HG02623 (cell line): ENCODE measurements around the gene SPEM1.
"Not testable (repeated sequence)": the region's sequence is repeated elsewhere in the genome, so short reads cannot be mapped to it uniquely, and the experiment has no call there.

Experiments
- ATAC-seq: cut with Tn5 transposase; IDR thresholded peaks from one replicate; pipeline ENCODE4 v1.9.1; 2021; ENCODE audit warnings: moderate library complexity; ENCODE audit not compliant: unreplicated experiment

The SPEM1 gene

DNA sequence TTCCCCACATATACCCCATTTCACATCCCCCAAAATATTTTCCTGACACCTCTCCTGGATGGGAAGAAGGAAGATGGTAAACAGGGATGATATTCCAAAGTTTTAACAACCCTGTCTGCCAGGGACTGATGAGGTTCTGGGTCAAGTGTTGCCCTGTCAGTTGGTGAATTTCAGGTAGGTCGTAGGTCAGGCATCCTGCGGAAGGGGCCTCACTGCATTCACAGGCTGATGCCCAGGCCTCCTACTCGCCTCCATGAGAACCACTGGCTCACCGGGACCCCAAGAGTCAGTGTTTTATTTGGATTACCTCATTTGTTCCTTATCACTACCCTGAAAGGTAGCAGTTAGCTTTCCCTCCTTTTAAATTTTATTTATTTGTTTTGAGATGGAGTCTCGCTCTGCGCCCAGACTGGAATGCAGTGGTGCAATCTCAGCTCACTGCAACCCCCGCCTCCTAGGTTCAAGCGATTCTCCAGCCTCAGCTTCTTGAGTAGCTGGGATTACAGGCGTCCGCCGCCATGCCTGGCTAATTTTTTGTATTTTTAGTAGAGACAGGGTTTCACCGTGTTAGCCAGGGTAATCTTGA is 48.8 kb downstream of the SPEM1 start:
- ATAC-seq = no peak

DNA sequence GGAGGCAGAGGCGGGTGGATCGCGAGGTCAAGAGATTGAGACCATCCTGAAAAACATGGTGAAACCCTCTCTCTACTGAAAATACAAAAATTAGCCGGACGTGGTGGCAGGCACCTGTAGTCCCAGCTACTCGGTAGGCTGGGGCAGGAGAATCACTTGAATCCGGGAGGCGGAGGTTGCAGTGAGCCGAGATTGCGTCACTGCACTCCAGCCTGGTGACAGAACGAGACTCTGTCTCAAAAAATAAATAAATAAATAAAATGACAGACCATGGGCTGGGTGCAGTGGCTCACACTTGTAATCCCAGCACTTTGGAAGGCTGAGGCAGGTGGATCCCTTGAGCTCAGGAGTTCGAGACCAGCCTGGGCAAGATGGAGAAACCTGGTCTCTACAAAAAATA is 49.7 kb downstream of the SPEM1 start:
- not testable (repeated sequence) for ATAC-seq

DNA sequence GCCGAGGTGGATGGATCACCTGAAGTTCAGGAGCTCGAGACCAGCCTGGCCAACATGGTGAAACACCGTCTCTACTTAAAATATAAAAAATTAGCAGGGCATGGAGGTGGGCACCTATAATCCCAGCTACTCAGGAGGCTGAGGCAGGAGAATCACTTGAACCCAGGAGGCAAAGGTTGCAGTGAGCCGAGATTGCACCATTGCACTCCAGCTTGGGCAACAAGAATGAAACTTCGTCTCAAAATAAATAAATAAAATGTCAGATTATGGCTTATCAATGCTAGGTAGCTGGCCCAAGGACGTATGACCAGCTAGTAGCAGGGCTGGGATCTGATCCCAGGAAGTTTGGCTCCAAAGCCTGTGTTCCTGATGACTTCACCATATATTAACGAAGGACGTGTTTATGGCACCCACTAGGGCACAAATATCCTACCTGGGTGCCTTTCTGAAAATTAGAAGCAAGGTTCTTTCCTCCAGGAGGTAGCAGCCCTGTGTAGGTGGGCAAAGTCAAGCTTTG is 50.4 kb downstream of the SPEM1 start:
- ATAC-seq = not testable (repeated sequence)
